ENCODE results near the gene GPN1.
"Not testable (repeated sequence)": the region's sequence is repeated elsewhere in the genome, so short reads cannot be mapped to it uniquely, and the experiment has no call there.

Gene GPN1

DNA sequence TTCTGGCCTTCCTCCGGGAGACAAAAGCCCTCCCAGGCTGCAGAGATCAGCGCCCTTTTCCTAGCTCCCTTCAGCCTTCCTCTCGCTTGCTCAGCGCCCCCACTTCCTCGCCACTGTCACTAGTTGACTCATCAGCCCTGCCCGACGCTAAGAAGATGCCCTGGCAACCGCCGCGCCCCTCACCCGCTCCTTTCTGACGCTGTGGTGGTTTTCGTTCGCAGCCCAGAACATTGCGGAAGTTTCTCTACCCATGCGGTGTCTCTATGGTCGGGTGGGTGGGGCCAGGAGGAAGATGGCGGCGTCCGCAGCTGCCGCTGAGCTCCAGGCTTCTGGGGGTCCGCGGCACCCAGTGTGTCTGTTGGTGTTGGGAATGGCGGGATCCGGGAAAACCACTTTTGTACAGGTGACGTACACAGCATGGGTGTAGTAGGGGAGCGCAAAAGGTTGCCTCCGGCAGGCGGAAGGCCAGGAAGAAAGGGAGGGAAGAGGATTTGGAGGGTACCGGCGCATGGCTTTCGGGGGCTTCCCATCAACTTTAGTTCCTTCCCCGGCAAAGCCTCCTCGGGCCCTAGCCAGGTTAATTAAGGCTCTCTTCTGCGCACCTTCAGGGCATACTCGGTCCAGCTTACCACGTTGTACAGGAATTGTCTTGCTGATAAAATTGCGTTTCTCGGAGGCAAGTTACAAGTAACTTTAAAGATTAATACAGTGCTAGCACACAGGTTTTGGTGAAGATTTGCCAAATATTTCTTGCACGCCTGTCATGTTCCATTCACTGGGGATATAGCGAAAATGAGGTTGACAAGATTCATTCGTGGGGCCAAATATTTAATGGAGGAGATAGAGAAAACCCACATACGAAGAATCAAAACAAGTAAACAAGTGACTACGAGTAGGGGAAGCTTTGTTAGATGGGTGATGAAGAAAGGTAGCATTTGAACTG lies at the start of gene GPN1, which contains the start of gene CCDC121:
Gene GPN1, plus strand, starts transcription at position 284 of the 943 bp plus-strand sequence. Its CDS starts 9 bp downstream, at position 293.
Gene CCDC121, minus strand, starts transcription at position 246 of the 943 bp plus-strand sequence. CDS start 1,213 bp downstream, outside the sequence.
- peak; percentile 62 for DNase-seq

DNA sequence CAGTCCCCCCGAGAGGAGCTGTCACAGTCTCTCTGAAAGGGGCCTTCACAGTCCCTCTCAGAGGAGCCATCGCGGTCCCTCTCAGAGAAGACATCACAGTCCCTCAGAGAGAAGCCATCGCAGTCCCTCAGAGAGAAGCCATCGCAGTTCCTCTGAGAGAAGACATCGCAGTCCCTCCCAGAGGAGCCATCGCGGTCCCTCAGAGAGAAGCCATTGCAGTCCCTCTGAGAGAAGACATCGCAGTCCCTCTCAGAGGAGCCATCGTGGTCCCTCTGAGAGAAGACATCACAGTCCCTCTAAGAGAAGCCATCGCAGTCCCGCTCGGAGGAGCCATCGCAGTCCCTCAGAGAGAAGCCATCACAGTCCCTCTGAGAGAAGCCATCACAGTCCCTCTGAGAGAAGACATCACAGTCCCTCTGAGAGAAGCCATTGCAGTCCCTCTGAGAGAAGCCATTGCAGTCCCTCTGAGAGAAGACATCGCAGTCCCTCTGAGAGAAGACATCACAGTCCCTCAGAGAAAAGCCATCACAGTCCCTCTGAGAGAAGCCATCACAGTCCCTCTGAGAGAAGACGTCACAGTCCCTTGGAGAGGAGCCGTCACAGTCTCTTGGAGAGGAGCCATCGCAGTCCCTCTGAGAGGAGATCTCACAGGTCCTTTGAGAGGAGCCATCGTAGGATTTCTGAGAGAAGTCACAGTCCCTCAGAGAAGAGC lies 47.3 kb upstream of the GPN1 start:
- DNase-seq, result no peak

DNA sequence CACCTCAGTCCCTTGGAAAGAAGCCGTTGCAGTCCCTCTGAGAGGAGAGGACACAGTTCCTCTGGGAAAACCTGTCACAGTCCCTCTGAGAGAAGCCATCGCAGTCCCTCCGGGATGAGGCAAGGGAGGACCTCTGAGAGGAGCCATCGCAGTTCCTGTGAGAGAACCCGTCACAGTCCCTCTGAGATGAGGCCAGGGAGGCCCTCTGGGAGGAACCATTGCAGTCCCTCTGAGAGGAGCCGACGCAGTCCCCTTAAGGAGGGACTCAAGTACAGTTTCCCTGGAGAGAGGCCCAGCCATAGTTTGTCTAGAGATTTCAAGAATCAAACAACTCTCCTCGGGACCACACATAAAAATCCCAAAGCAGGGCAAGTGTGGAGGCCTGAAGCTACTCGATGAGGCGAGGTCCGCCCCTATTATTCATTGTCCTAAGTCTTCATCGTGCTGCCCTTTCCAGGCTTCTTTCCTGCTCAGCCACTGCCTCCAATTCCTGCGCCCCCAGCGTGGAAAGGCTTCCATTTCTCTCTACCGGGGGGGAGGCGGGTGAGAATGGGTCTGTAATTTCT lies 46.6 kb upstream of the GPN1 start:
- no peak for DNase-seq

DNA sequence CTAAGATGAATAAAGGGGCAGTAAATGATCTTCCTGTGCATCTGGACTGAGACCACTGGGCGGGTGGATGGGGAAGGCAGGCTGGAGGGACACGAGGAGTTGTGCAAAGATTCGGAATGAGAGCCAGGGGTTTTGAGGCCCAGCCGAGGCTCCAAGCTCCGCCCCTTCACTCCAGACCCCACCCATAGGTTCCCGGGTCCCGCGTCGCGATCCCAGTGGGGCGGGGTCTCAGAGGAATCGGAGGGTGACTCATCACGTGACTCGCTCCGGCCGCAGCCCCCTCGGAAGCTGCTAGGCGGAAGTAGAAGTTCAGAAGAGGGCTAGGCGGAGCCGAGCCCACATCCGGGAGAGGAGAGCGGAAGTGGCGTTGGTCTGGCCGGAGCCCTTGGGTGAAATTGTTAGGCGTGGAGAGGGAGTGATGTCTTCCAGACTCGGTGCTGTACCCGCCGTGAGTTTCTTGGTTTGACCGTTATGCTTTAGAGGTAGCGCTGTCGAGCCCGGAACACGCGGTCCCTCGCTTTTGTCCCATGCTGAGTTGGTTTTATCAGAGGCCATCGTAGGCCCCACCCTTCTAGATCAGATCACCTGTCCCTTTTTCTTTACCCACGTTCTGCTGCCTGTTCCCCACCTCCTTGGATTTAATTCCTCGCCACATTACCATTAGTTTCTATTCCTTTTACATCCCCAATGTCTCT lies 46.0 kb upstream of the GPN1 start, which contains the start of gene ZNF512:
Gene ZNF512, plus strand, starts transcription at position 348 of the 695 bp plus-strand sequence. Its CDS starts 71 bp downstream, at position 419.
- peak; percentile 86 for DNase-seq

DNA sequence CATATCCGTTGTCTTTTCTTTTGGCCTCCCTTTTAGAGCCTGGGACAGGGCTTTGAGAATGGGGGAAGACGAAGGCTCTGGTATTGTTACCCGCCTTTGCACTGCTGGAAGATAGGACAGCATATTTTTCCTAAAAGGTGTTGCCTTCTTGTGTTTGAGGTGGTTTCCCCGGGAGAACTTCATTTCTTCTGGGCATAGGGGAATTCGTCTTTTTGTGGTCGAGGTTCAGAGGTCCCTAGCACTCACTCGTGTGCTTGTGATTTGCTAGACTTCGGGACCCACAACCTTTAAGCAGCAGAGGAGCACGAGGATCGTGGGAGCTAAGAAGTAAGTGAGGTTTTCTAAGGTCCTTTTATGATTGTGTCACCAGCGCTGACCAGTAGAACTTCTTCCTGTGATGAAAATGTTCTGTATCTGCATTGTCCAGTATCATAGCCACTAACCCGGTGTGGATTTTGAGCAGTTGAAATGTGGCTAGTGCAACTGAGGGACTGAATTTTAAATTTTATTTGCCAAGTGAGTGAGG lies 45.4 kb upstream of the GPN1 start:
- no peak for DNase-seq

DNA sequence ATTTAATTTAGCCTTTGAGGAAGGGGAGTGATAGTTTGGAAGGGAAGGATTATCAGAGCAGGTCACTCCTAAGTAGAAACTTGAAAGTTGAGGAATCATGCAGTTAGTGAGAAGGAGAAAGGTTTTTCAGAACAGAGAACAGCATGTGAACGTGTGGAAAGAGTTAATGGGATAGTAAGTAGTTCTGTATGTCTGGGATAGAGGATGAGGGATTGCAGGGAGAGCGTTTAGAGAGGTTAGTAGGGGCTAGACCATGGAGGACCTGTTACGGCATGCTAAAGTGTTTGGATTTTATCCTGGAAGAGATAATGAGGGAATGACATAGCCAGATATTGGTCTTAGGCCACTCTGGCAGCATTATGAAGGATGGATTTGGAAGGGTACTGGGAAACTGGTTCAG lies 44.3 kb upstream of the GPN1 start:
- no peak for DNase-seq

DNA sequence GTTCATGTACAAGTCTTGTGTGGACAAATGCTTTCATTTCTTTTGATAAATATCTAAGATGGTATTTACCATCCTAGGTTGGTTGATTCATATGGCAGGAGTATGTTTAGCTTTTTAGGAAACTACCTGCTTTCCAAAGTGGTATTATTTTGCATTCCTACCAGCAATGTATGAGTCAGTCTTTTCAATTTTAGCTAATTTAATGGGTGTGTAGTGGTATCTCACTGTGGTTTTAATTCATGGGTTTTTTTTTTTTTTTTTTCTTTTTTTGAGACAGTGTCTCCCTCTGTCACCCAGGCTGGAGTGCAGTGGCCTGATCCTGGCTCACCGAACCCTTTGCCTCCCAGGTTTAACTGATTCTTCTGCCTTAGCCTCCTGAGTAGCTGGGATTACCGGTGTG lies 41.8 kb upstream of the GPN1 start:
- no peak for DNase-seq

DNA sequence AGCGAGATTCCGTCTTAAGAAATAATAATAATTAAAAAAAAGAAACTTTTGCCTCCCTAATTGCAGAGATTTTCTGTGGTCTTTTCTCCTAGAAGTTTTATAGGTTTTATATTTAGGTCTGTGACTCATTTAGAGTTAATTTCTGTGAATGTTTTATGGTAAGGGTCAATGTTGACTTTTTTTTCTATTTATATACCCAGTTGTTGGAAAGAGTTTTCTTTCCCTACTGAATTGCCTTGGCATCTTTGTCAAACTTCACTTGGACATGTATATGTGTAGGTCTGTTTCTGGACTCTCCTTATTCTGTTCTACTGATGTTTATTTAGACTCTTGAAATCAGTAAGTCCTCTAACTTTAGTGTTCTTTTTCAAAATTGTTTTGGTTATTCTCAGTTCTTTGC lies 40.5 kb upstream of the GPN1 start:
- no peak for DNase-seq

DNA sequence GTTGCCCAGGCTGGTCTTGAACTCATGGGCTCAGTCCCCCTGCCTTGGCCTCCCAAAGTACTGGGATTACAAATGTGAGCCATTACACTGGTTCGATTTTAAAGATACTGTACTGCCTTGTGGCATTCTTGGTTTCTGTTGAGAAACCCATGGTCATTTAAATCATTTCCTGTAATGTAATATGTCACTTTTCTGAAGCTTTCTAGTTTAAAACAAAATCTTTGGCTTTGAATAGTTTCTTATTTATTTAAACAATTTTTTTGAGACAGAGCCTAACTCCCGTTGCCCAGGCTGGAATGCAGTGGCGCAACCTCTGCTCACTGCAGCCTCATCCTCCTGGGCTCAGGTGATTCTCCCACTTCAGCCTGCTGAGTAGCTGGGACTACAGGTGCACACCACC lies 37.1 kb upstream of the GPN1 start:
- DNase-seq, result no peak

DNA sequence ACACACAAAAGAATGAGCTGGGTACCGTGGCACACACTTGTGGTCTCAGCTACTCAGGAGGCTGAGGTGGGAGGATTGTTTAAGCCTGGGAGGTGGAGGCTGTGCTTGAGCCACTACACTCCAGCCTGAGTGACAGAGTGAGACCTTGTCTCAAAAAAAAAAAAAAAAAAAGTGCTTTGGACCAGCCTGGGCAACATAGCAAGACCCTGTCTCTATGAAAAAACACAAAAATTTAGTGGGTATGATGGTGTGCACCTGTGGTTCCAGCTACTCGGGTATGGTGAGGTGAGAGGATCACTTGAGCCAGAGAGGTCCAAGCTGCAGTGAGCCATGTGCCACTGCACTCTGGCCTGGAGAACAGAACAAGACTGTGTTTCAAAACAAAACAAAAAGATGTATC lies 35.6 kb upstream of the GPN1 start:
- DNase-seq, result no peak

DNA sequence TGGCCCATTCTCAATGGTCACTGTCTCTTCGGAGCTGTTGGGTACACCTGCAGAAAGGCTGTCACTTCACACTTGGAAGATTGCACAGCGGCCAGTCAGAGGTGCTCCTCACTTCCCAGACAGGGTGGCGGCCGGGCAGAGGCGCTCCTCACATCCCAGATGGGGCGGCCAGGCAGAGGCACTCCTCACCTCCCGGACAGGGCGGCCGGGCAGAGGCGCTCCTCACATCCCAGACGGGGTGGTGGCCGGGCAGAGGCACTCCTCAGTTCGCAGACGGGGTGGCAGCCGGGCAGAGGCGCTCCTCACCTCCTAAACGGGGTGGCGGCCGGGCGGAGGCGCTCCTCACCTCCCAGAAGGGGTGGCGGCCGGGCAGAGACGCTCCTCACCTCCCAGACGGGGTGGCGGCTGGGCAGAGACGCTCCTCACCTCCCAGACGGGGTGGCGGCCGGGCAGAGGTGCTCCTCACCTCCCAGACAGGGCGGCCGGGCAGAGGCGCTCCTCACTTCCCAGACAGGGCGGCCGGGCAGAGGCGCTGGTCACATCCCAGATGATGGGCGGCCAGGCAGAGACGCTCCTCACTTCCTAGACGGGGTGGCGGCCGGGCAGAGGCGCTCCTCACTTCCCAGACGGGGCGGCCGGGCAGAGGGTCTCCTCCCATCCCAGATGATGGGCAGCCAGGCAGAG lies 34.7 kb upstream of the GPN1 start:
- not testable (repeated sequence) for DNase-seq

DNA sequence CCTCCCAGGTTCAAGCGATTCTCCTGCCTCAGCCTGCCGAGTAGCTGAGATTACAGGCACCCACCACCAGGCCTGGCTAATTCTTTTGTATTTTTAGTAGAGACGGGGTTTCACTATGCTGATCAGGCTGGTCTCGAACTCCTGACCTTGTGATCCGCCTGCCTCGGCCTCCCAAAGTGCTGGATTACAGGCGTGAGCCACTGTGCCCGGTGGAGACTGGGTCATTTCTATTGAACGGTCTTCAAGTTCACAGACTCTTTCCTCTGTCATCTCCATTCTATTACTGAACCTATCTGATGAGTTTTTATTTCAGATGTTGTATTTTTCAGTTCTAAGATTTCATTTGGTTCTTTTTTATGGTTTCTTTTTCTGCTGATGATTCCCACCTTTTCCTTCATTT lies 33.4 kb upstream of the GPN1 start:
- DNase-seq, result not testable (repeated sequence)

DNA sequence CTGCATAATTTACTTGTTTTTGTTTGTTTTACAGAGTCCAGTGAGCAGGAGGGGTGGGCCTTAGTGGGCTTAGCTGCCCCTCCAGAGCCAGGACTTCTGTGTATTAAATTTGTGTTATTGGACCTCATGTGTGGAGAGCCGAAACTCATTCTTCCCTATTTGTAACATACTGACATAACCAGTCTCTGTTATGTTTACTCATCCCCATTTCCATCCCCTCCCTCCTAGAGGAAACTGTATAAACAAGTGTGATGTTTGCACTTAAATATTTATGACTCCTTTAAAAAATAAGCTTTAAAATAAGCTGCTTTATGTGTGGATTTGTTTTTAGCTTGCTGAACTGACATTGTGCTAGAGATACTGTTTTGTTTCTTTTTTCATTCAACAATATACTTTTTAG lies 32.2 kb upstream of the GPN1 start:
- no peak for DNase-seq

DNA sequence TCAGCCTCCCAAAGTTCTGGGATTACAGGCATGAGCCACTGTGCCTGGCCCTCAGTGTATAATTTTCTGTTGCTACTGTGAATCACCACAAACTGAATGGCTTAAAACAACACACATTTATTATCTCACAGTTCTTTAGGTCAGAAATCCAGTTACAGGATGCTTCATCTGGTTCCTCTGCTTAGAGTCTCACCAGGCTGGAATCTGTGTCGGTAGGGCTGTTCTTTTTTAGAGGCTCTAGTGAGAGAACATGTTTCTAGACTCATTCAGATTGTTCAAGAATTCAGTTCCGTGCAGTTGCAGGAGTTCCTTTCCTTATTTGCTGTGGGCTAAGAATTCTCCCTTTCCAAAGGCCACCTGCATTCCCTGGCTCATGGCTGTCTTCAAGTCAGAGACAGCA lies 22.2 kb upstream of the GPN1 start:
- no peak for DNase-seq

DNA sequence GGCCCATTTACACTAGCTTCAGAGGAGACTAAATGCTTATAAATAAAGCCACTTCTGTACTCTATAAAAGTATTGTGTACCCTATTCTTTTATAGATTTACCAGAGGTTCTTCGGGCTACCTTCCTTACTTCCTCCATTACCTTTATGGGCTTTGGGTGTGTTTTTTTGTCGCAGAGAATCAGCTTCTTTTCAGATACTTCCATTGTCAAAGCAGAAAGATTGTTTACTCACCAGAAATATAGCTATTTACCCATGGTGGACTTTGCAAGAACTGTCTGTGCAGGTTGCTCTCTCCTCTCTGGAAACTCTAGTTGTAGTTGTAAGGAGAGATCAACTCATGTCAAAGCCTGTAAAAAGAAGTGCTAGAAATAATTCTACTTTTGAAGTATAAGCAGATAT lies 14.9 kb upstream of the GPN1 start:
- DNase-seq, result no peak

DNA sequence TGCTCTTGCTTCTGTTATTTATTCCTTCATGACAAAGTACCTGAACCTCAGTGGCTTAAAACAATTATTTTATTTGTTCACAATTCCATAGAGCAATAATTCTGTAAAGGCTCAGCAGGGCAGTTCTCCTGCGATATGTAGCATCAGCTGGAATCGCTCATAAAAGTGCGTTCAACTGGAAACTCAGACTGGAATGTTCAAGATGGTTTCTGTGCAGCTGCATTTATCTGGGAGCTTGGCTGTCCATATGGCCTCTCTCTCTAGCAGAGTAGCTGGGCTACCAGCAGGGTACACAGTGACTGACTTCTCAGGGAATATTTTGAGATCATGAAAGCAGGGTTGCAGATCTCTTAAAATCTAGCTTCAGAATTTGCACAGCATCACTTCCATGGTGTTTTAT lies 13.5 kb upstream of the GPN1 start:
- DNase-seq, result no peak

DNA sequence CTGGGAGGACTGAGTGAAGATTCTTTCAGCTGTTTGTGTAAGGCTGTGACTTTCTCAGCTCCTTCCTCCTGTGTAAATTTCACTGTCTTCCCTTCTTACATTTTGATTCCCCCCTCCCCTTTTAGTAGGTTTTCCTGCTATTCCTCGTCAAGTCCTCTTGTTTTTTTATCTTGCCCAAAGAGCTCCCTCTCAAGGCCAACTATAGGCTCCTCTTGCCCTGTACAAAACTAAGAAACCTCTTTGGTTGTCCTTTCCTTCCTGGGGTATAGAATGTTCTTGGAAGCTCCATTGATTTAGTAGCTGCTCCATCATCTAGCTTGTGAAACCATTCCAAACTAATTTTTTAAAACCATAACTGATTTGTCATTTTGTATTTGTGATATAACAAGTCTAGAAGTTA lies 7.3 kb upstream of the GPN1 start:
- DNase-seq, result no peak

DNA sequence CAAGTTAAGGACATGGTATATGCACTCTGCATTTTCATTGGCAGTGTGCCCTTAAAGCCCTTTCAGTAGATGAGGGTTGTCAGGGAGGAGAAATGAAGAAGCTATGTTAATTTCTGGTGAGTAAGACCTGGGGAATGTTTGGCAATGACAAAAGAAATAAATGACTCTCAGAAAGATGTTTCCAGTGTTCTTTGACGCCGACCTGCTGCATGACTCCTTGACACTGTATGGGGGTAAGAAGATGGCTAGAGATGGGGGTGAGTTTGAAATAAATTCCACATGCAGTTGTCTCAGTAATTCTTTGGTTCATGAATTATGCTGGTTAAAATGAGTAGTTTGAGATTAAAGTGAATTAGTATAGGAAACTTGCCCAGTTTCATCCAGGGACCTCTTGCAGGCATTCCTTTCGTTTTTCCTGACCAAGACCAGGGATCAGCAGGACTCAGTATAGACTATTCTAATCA lies 5.9 kb upstream of the GPN1 start:
- no peak for DNase-seq

DNA sequence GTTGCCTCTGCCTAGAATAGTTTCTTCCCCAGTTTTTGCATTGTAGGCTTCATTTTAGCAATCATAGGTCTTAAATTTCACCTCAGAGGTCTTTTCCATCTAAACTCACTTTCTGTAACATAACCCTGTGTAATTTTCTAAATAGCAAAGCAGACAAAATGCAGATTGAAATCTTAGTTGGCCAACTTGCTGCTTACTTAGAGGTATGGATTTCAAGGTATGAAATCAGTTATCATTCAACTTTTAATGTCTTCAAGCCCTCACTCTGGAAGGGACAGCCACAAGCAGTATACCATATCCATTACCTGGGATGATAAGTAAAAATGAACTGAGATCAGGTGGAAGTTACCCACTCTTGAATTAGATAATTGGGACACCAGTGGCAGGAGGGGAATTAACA lies 3.9 kb upstream of the GPN1 start:
- no peak for DNase-seq

DNA sequence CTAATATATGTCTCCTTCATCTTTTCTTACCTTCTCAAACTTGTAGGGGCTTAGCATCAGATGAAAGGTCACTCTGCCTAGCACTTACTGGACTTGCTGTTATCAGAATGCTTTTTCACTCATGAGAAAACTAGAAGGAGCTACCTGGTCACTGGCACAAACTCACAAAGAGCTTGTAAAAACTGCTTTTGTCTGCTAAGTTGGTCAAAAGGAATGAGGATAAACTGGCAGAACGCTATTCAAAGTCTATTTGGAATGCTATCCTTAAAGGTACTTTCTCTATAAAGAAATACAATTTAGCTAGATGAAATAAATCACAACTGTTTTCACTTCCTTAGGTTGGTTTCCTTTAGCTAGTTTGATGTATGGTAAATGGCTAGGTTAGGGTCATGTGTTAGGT lies 2.5 kb upstream of the GPN1 start:
- not testable (repeated sequence) for DNase-seq

DNA sequence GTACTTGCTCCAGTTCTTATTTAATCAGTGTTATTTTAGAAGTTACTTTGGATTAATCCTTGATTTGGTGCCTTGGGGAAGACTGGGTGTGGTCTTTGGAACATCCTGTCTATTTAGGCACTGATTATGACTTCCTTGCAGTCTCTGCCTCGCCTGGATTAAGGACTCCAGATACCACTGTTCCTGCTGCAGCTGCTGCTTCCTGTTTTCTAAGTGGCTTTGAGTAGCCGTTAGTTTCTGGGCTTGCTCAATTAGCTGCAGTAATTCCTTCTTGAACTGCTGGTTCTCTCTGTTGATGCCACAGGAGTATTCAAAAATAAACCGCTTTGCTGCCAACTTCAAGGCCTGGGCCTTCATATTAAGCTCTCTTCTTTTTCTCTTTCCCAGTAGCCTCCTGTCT lies 1.9 kb upstream of the GPN1 start:
- DNase-seq, result not testable (repeated sequence)
